Measurements from ENCODE around the gene PALLD. TPM values are rescaled to one million over a fixed set of nuclear protein-coding genes. Genes with fewer than 3 reads are reported as not detected.

The PALLD gene
- total RNA-seq, 6 experiments from 2014 or later = 7.7 to 81.6 (median 24.8) TPM

GRCh38 chr4:168566726-168567125 lies 69.9 kb downstream of the PALLD start:
- Histone ChIP-seq H3K4me3 (no peak overlapping the region), H3K27ac (no peak overlapping the region), H3K27me3 (no peaks in the 10 kb centered on the region), H3K4me1 (no peaks in the 10 kb centered on the region), H3K36me3 (no peaks in the 10 kb centered on the region), H3K9me3 (no peaks in the 10 kb centered on the region)
- TF ChIP-seq POLR2A (IDR thresholded peaks at IDR 0.05) = no peak
- TF ChIP-seq CTCF (IDR thresholded peaks at IDR 0.05) = no peak
- ATAC-seq (no peak), DNase-seq (no peak)
- intact Hi-C loops (cut with DNase I) = no loop called here

- Histone ChIP-seq H3K4me1 (no peaks in the 10 kb centered on the region), H3K36me3 (no peaks in the 10 kb centered on the region), H3K4me3 (no peak overlapping the region), H3K9me3 (no peaks in the 10 kb centered on the region), H3K27me3 (no peaks in the 10 kb centered on the region), H3K27ac (no peak overlapping the region)
- 49% methylated on average over 9 of the region's 9 CpGs for WGBS (ENCODE audit: insufficient coverage, low coverage, low lambda C conversion rate, missing lambda C conversion rate)
- TF ChIP-seq POLR2A (IDR thresholded peaks at IDR 0.05) = no peak
- no peak for TF ChIP-seq CTCF (IDR thresholded peaks at IDR 0.05)
- DNase-seq = no peak
- no peak for ATAC-seq
- intact Hi-C loops (cut with DNase I) = no loop called here
Observed at GRCh38 chr4:168569066-168569930, 72.4 kb downstream of the PALLD start.

- no peak overlapping the region for H3K27ac ChIP-seq
- intact Hi-C loops (cut with DNase I) = no loop called here
Observed at GRCh38 chr4:168569931-168570276, 73.1 kb downstream of the PALLD start.

GRCh38 chr4:168570466-168570865 lies 73.6 kb downstream of the PALLD start:
- no peak for ATAC-seq
- DNase-seq = no peak
- Histone ChIP-seq H3K36me3 (no peaks in the 10 kb centered on the region), H3K27me3 (no peaks in the 10 kb centered on the region), H3K9me3 (no peaks in the 10 kb centered on the region), H3K27ac (no peak overlapping the region), H3K4me1 (no peaks in the 10 kb centered on the region), H3K4me3 (no peak overlapping the region)
- TF ChIP-seq CTCF (IDR thresholded peaks at IDR 0.05) (no peak), POLR2A (IDR thresholded peaks at IDR 0.05) (no peak)
- intact Hi-C loops (cut with DNase I) = no loop called here

More at GRCh38 chr4:168569931-168570276, 73.1 kb downstream of the PALLD start:
- DNase-seq = no peak
- no peak for ATAC-seq
- Histone ChIP-seq H3K4me1 (no peaks in the 10 kb centered on the region), H3K27me3 (no peaks in the 10 kb centered on the region), H3K4me3 (no peak overlapping the region), H3K36me3 (no peaks in the 10 kb centered on the region), H3K9me3 (no peaks in the 10 kb centered on the region)
- WGBS (ENCODE audit: insufficient coverage, low coverage, low lambda C conversion rate, missing lambda C conversion rate) = 35% methylated on average over 9 of the region's 9 CpGs
- TF ChIP-seq POLR2A (IDR thresholded peaks at IDR 0.05) (no peak), CTCF (IDR thresholded peaks at IDR 0.05) (no peak)

Measured in right lobe of liver (tissue), 6 donors.